ENCODE data around the gene TMEM271.

GRCh38 chr4:620851-621261, 44.8 kb upstream of the TMEM271 start:
- TF ChIP-seq CTCF (IDR thresholded peaks at IDR 0.05) (no peak), POLR2A (IDR thresholded peaks at IDR 0.05) (no peak)
